ENCODE results near the gene ILK. TPM values are rescaled to one million over a fixed set of nuclear protein-coding genes. Genes with fewer than 3 reads are reported as not detected.

Gene ILK
- total and polyA plus RNA-seq, 2 of the 13 experiments (the other 11 are each of a cell fraction or from before 2014, with no cell fraction given) = 70.3 to 108 TPM

DNA sequence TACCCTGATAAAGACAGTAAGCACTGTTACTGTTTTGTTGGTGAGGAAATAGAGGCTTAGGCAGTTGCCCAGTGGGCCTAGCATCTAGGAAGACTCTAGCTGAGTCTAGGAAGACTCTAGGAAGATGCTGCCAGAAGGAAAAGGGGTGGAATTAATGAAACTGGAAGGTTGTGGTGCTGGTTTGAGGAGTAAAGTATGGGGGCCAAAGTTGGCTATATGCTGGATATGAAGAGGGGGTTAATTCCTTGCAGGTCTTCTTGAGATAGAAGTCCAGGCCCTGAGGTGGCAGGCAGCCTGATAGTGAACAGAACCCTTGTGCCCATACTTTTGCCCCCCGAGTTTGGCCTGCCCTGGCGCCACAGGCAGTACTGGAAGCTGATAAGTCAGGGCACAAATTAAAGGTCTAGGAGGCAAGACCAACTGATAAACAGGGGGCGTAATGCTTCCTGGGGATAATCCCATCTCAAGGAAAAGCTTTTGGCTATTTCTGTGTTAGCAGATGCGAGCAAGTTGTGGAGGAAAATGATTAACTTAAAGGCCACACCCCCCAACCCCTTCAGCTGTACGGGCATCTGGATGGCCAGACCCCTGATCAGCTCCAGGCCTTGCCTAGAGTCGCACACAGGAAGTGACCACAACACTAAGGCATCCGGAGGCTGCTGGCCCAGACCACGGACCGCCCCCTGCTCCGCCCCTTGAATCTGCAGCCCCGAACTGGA lies 3.1 kb downstream of the ILK start (continued):
- TF ChIP-seq SOX5 (CRISPR knock-in tag; IDR thresholded peaks at IDR 0.05; ENCODE audit: borderline replicate concordance) (0 out of 2 replicates have a peak, but pooled peaks have one; percentile 5), ZNF746 (CRISPR knock-in tag; IDR thresholded peaks at IDR 0.05) (no peak), FOXA3 (CRISPR knock-in tag; IDR thresholded peaks at IDR 0.05) (0 out of 2 replicates have a peak, but pooled peaks have one; percentile 20), ZNF496 (CRISPR knock-in tag; IDR thresholded peaks at IDR 0.05; ENCODE audit: insufficient replicate concordance) (no peak), KLF11 (CRISPR knock-in tag; IDR thresholded peaks at IDR 0.05) (no peak), HOXA7 (CRISPR knock-in tag; IDR thresholded peaks at IDR 0.05) (no peak), SP4 (CRISPR knock-in tag; IDR thresholded peaks at IDR 0.05) (peak; percentile 49; the same call in 1 of the 2 replicates), PHF5A (CRISPR knock-in tag; IDR thresholded peaks at IDR 0.05; ENCODE audit: low read depth, unreplicated experiment) (no peak), ARNT (IDR thresholded peaks at IDR 0.05) (no peak), ETV5 (CRISPR knock-in tag; IDR thresholded peaks at IDR 0.05; ENCODE audit: borderline replicate concordance) (peak; percentile 74; the same call in 1 of the 2 replicates), POLR2A (IDR thresholded peaks at IDR 0.05; ENCODE audit: insufficient read depth in 1 of 2, low read depth in 2 of 2, low read length in 2 of 2) (peak in 1 of 2 experiments; percentile 26; a peak in 1 of 4 replicates), ZNF350 (CRISPR knock-in tag; IDR thresholded peaks at IDR 0.05; ENCODE audit: borderline replicate concordance, low read depth) (no peak), ZNF570 (CRISPR knock-in tag; IDR thresholded peaks at IDR 0.05; ENCODE audit: borderline replicate concordance) (no peak)
- TF ChIP-seq, protein P1, sequence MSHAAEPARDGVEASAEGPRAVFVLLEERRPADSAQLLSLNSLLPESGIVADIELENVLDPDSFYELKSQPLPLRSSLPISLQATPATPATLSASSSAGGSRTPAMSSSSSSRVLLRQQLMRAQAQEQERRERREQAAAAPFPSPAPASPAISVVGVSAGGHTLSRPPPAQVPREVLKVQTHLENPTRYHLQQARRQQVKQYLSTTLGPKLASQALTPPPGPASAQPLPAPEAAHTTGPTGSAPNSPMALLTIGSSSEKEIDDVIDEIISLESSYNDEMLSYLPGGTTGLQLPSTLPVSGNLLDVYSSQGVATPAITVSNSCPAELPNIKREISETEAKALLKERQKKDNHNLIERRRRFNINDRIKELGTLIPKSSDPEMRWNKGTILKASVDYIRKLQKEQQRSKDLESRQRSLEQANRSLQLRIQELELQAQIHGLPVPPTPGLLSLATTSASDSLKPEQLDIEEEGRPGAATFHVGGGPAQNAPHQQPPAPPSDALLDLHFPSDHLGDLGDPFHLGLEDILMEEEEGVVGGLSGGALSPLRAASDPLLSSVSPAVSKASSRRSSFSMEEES (CRISPR knock-in tag; IDR thresholded peaks at IDR 0.05) = no peak
- TF ChIP-seq, protein P2, sequence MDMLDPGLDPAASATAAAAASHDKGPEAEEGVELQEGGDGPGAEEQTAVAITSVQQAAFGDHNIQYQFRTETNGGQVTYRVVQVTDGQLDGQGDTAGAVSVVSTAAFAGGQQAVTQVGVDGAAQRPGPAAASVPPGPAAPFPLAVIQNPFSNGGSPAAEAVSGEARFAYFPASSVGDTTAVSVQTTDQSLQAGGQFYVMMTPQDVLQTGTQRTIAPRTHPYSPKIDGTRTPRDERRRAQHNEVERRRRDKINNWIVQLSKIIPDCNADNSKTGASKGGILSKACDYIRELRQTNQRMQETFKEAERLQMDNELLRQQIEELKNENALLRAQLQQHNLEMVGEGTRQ (IDR thresholded peaks at IDR 0.05; ENCODE audit: low read depth, low read length) = no peak
- TF ChIP-seq, protein P2 (CRISPR knock-in tag; IDR thresholded peaks at IDR 0.05; ENCODE audit: borderline replicate concordance) = 0 out of 2 replicates have a peak, but pooled peaks have one; percentile 64
- TF ChIP-seq, protein P3, sequence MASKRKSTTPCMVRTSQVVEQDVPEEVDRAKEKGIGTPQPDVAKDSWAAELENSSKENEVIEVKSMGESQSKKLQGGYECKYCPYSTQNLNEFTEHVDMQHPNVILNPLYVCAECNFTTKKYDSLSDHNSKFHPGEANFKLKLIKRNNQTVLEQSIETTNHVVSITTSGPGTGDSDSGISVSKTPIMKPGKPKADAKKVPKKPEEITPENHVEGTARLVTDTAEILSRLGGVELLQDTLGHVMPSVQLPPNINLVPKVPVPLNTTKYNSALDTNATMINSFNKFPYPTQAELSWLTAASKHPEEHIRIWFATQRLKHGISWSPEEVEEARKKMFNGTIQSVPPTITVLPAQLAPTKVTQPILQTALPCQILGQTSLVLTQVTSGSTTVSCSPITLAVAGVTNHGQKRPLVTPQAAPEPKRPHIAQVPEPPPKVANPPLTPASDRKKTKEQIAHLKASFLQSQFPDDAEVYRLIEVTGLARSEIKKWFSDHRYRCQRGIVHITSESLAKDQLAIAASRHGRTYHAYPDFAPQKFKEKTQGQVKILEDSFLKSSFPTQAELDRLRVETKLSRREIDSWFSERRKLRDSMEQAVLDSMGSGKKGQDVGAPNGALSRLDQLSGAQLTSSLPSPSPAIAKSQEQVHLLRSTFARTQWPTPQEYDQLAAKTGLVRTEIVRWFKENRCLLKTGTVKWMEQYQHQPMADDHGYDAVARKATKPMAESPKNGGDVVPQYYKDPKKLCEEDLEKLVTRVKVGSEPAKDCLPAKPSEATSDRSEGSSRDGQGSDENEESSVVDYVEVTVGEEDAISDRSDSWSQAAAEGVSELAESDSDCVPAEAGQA (IDR thresholded peaks at IDR 0.05; ENCODE audit: low read depth) = no peak
- TF ChIP-seq, protein P3 (CRISPR knock-in tag; IDR thresholded peaks at IDR 0.05; ENCODE audit: borderline replicate concordance) = no peak
- TF ChIP-seq, protein P4, sequence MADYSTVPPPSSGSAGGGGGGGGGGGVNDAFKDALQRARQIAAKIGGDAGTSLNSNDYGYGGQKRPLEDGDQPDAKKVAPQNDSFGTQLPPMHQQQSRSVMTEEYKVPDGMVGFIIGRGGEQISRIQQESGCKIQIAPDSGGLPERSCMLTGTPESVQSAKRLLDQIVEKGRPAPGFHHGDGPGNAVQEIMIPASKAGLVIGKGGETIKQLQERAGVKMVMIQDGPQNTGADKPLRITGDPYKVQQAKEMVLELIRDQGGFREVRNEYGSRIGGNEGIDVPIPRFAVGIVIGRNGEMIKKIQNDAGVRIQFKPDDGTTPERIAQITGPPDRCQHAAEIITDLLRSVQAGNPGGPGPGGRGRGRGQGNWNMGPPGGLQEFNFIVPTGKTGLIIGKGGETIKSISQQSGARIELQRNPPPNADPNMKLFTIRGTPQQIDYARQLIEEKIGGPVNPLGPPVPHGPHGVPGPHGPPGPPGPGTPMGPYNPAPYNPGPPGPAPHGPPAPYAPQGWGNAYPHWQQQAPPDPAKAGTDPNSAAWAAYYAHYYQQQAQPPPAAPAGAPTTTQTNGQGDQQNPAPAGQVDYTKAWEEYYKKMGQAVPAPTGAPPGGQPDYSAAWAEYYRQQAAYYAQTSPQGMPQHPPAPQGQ (CRISPR knock-in tag; IDR thresholded peaks at IDR 0.05; ENCODE audit: borderline replicate concordance) = no peak
